Astrocyte (in vitro differentiated cells and primary cell): ENCODE measurements around the gene GMDS.

ENCODE experiments used
- EZH2 ChIP-seq: IDR thresholded peaks from 2 replicates; pipeline ENCODE4 v1.6.1; 2012; ENCODE audit warnings: mild to moderate bottlenecking, low read length, inconsistent platforms; ENCODE audit not compliant: insufficient read depth
- TF ChIP-seq, protein P1 (sequence below): IDR thresholded peaks from 2 replicates; pipeline ENCODE4 v1.5.1; 2011; ENCODE audit warnings: low read depth, mild to moderate bottlenecking, inconsistent platforms, low read length, moderate library complexity; ENCODE audit not compliant: insufficient read depth

DNA sequence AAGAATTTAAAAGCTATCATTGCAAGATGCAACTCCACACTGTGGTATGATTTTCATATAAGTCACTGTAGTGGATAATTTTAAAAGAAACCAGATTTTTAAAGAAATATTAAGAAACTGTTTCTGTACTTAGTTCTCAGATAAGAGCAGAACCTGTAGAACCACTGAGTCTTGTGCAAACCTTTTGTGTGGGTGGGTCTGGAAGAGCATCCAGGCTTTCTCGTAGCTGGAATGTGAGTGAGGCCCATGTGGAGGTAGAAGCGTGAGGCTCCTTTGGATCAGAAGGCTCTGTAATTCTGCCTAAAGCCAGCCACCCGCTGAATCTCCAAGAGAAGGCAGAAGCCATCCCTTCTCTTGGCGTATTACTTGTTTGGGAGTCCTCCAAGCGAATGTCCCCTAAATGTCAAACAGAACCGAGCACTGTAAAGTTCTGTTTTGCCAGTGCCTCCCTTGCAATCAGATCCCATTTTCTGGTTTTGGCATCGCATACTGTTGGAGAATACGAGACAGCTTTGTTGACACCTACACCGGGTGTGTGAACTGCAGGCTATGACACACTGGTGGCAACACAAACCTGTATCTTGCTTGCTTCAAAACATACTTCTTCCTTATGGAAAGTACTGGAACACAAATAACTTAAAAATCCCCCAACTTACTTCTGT is 447.0 kb downstream of the GMDS start:
- TF ChIP-seq, protein P1, sequence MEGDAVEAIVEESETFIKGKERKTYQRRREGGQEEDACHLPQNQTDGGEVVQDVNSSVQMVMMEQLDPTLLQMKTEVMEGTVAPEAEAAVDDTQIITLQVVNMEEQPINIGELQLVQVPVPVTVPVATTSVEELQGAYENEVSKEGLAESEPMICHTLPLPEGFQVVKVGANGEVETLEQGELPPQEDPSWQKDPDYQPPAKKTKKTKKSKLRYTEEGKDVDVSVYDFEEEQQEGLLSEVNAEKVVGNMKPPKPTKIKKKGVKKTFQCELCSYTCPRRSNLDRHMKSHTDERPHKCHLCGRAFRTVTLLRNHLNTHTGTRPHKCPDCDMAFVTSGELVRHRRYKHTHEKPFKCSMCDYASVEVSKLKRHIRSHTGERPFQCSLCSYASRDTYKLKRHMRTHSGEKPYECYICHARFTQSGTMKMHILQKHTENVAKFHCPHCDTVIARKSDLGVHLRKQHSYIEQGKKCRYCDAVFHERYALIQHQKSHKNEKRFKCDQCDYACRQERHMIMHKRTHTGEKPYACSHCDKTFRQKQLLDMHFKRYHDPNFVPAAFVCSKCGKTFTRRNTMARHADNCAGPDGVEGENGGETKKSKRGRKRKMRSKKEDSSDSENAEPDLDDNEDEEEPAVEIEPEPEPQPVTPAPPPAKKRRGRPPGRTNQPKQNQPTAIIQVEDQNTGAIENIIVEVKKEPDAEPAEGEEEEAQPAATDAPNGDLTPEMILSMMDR, result no peak
- no peak for TF ChIP-seq EZH2
